AG04450 (cell line): ENCODE measurements around the gene HUS1. TPM values are rescaled to one million over a fixed set of nuclear protein-coding genes. Genes with fewer than 3 reads are reported as not detected.

Experiments used
- CTCF ChIA-PET: fragments of 300-600, 350-600 bp; formaldehyde crosslinking; extraction: SDS; loops from one replicate; lab custom pipeline; 2022; ENCODE audit warnings: antibody characterized with exemption, inconsistent platforms; lab: Charles Lee
- POLR2A ChIA-PET: fragments of 350-600 bp; formaldehyde crosslinking; extraction: SDS; loops from one replicate; lab custom pipeline; 2021; ENCODE audit warnings: antibody characterized with exemption, inconsistent platforms; lab: Yijun Ruan, JAX
- DNase-seq: peaks from one replicate; pipeline ENCODE4 v3.0.0-alpha.2; 2011; ENCODE audit warnings: low read depth, low spot score
- H3K27ac ChIP-seq: one replicate; pipeline ENCODE4 v1.5.1; 2012; ENCODE audit warnings: low read depth, low read length, control low read depth
- H3K27me3 ChIP-seq: one replicate; pipeline ENCODE4 v1.6.0; 2012; ENCODE audit warnings: low read length; ENCODE audit not compliant: control insufficient read depth, insufficient read depth
- H3K4me3 ChIP-seq: 2 replicates; pipeline ENCODE4 v1.5.1; 2011; ENCODE audit warnings: mild to moderate bottlenecking, low read depth, low read length, control low read depth
- H3K9me3 ChIP-seq: 2 replicates; pipeline ENCODE4 v1.5.1; 2012; ENCODE audit warnings: low read length; ENCODE audit not compliant: control insufficient read depth, insufficient read depth
- CTCF ChIP-seq: IDR thresholded peaks from 2 replicates; pipeline ENCODE4 v1.5.1; 2011; ENCODE audit warnings: low read depth, low read length, control low read depth, inconsistent platforms
- polyA plus RNA-seq: library from polyadenylated mRNA; depleted of rRNA; stranded (reverse); fragments of >200 nt; gene quantifications from 2 replicates; pipeline ENCODE4 v1.2.3, GENCODE V29; 2011; rRNA removed

Gene HUS1
- polyA plus RNA-seq, 1 experiment, result 27.9 TPM

- Histone ChIP-seq H3K27me3 (peaks cover 22% of the 10 kb centered on the region), H3K4me3 (no peak overlapping the region), H3K27ac (no peak overlapping the region), H3K9me3 (no peaks in the 10 kb centered on the region)
- no peak for TF ChIP-seq CTCF
- DNase-seq, result no peak
- CTCF ChIA-PET, result interaction anchor here (0.6 to 1.2 kb wide), 4 partner anchors 29 to 650 kb away, joined by 3 to 4 read pairs (median 3); no protein-coding TSS in a partner anchor
- POLR2A ChIA-PET, result no interaction called here
Measured at GRCh38 chr7:47915616-47915976, 63.8 kb downstream of the HUS1 start.

GRCh38 chr7:47914717-47915615 is 64.4 kb downstream of the HUS1 start:
- ChIA-PET POLR2A (no interaction called here), CTCF (interaction anchor here (0.6 to 1.2 kb wide), 4 partner anchors 30 to 649 kb away, joined by 3 to 4 read pairs (median 3); no protein-coding TSS in a partner anchor)
- no peak for DNase-seq
- Histone ChIP-seq H3K9me3 (no peaks in the 10 kb centered on the region), H3K27me3 (peaks cover 22% of the 10 kb centered on the region), H3K27ac (no peak overlapping the region), H3K4me3 (no peak overlapping the region)
- TF ChIP-seq CTCF, result no peak

Other genes starting within 250 kb of the HUS1 start
- 0.01 TPM in 2 replicates for gene PKD1L1, start 31.1 kb downstream of the HUS1 start, polyA plus RNA-seq
- not detected in 2 replicates for gene SUN3, start 49.5 kb upstream of the HUS1 start, polyA plus RNA-seq
- gene C7orf57, start 55.9 kb upstream of the HUS1 start, polyA plus RNA-seq, result not detected in 2 replicates
- 7.9 and 8.3 TPM in 2 replicates for gene UPP1, start 109.7 kb upstream of the HUS1 start, polyA plus RNA-seq
- gene ABCA13, start 191.8 kb upstream of the HUS1 start, polyA plus RNA-seq, result 0.04 and 0.05 TPM in 2 replicates